Naive thymus-derived CD8-positive, alpha-beta T cell (primary cell): ENCODE measurements around the gene ANGEL2. TPM values are rescaled to one million over a fixed set of nuclear protein-coding genes. Genes with fewer than 3 reads are reported as not detected.
A peak's percentile ranks its signal among the peaks of the same experiment; 100 is the strongest.
"Not testable (repeated sequence)": the region's sequence is repeated elsewhere in the genome, so short reads cannot be mapped to it uniquely, and the experiment has no call there.

ENCODE experiments used
- ATAC-seq, 2 donors: fragments of 150-1000 bp; cut with Tn5 transposase in 1 of 2; sonication (Bioruptor Pico), chemical (Tn5 transposase) in 1 of 2; 1 replicate in 1 of 2; 2 replicates in 1 of 2; pipeline ENCODE4 v1.10.0; 2021; ENCODE audit warnings: mild to moderate bottlenecking in 2 of 2, moderate library complexity in 2 of 2
- POLR2A ChIA-PET: fragments of 350-600 bp; sonication (Branson Sonifier 250); formaldehyde crosslinking; loops from one replicate; lab custom pipeline; 2021; ENCODE audit warnings: antibody characterized with exemption; lab: Charles Lee
- DNase-seq, 10 donors: peaks; one replicate each; pipeline versions ENCODE4 v3.0.0 to v3.0.0-alpha.2; 2020 to 2022
- H3K27ac Mint-ChIP-seq, 10 donors: one replicate each; pipeline ENCODE4 v1.8.0; 2020 to 2022; ENCODE audit warnings: mild to moderate bottlenecking in 10 of 10, mixed read lengths in 10 of 10, moderate library complexity in 4 of 10, inconsistent platforms in 1 of 10
- H3K27me3 Mint-ChIP-seq, 5 donors: one replicate each; pipeline ENCODE4 v1.8.0; 2021 to 2022; ENCODE audit warnings: mixed read lengths in 5 of 5
- H3K36me3 Mint-ChIP-seq, 3 donors: one replicate each; pipeline ENCODE4 v1.8.0; 2020 to 2022; ENCODE audit warnings: mixed read lengths in 3 of 3, mild to moderate bottlenecking in 2 of 3, inconsistent platforms in 1 of 3
- H3K4me1 Mint-ChIP-seq, 4 donors: one replicate each; pipeline ENCODE4 v1.8.0; 2021 to 2022; ENCODE audit warnings: mixed read lengths in 4 of 4
- H3K4me3 Mint-ChIP-seq, 10 donors: one replicate each; pipeline ENCODE4 v1.8.0; 2020 to 2022; ENCODE audit warnings: mild to moderate bottlenecking in 10 of 10, mixed read lengths in 10 of 10, moderate library complexity in 6 of 10, inconsistent platforms in 1 of 10
- H3K9me3 Mint-ChIP-seq, 9 donors: one replicate each; pipeline ENCODE4 v1.8.0; 2020 to 2022; ENCODE audit warnings: mixed read lengths in 9 of 9, mild to moderate bottlenecking in 3 of 9, inconsistent platforms in 1 of 9, moderate library complexity in 1 of 9
- polyA plus RNA-seq, 3 donors: library from polyadenylated mRNA; unstranded; fragments of 300-500 nt; fragmentation: Illumina TruSeq; gene quantifications; one replicate each; pipeline ENCODE4 v1.2.3, GENCODE V29; 2021
- total RNA-seq, 8 experiments: library from RNA in 2 of 8; stranded (reverse) in 2 of 8; gene quantifications; one replicate each; pipeline ENCODE4 v1.2.3 and lab custom pipeline; 2021 to 2026

ANGEL2 gene
- total and polyA plus RNA-seq, 5 experiments from 2014 or later, result 18.5 to 98.5 (median 28.1) TPM

DNA sequence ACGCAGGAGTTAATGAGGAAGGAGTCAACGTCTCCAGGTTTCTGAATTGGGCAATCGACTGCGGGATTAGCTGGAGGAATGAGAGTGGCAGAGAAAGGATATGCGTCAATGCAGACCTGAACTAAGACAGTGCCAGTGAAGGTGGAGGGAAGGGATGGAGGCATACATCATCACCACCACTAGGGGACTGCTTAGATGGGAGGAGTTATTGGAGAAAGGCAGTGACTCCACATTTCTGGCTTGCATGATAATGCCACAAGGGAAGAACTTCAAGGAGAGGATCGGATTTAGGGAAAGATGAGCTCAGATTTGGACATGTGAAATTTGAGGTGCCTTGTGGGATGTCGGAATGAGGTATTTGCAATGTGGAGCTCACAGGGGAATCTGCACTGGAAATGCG, 47.9 kb downstream of the ANGEL2 start:
- POLR2A ChIA-PET, result no interaction called here
- H3K36me3 Mint-ChIP-seq, result no peaks in the 10 kb centered on the region
- H3K9me3 Mint-ChIP-seq, result no peaks in the 10 kb centered on the region
- DNase-seq (no peak), ATAC-seq (peak in 1 of 2 donors; percentile 37)
- no peak overlapping the region for H3K27ac Mint-ChIP-seq
- H3K27me3 Mint-ChIP-seq, result peaks cover 9 to 32% (median 25%) of the 10 kb centered on the region in 5 donors
- no peaks in the 10 kb centered on the region for H3K4me1 Mint-ChIP-seq
- H3K4me3 Mint-ChIP-seq, result no peak overlapping the region

- Mint-ChIP-seq H3K9me3 (no peaks in the 10 kb centered on the region), H3K4me1 (no peaks in the 10 kb centered on the region), H3K4me3 (no peak overlapping the region), H3K36me3 (no peaks in the 10 kb centered on the region), H3K27me3 (peaks cover 9 to 38% (median 29%) of the 10 kb centered on the region in 5 donors), H3K27ac (no peak overlapping the region)
- no peak for DNase-seq
- POLR2A ChIA-PET, result no interaction called here
- ATAC-seq, result no peak
Observed at GRCh38 chr1:212966616-212967015, 49.1 kb downstream of the ANGEL2 start.

- H3K4me3 Mint-ChIP-seq, H3K9me3 Mint-ChIP-seq, H3K27ac Mint-ChIP-seq, DNase-seq, H3K4me1 Mint-ChIP-seq, POLR2A ChIA-PET, ATAC-seq, H3K36me3 Mint-ChIP-seq: not testable (repeated sequence)
- peaks cover 8 to 43% (median 30%) of the 10 kb centered on the region in 5 donors for H3K27me3 Mint-ChIP-seq
Observed at GRCh38 chr1:212964993-212965392, 50.7 kb downstream of the ANGEL2 start.

- no peak overlapping the region for H3K27ac Mint-ChIP-seq
- POLR2A ChIA-PET, result no interaction called here
- H3K36me3 Mint-ChIP-seq, result no peaks in the 10 kb centered on the region
- no peaks in the 10 kb centered on the region for H3K4me1 Mint-ChIP-seq
- no peak for ATAC-seq
- peaks cover 6 to 41% (median 34%) of the 10 kb centered on the region in 5 donors for H3K27me3 Mint-ChIP-seq
- no peak for DNase-seq
- H3K4me3 Mint-ChIP-seq, result no peak overlapping the region
- H3K9me3 Mint-ChIP-seq, result no peaks in the 10 kb centered on the region
Observed at GRCh38 chr1:212964102-212964501, 51.6 kb downstream of the ANGEL2 start.

GRCh38 chr1:212962509-212962908, 53.2 kb downstream of the ANGEL2 start:
- Mint-ChIP-seq H3K4me1 (no peaks in the 10 kb centered on the region), H3K9me3 (no peaks in the 10 kb centered on the region), H3K27me3 (peaks cover 5 to 38% (median 32%) of the 10 kb centered on the region in 5 donors), H3K27ac (no peak overlapping the region), H3K36me3 (no peaks in the 10 kb centered on the region), H3K4me3 (no peak overlapping the region)
- POLR2A ChIA-PET, result no interaction called here
- ATAC-seq (no peak), DNase-seq (no peak)

DNA sequence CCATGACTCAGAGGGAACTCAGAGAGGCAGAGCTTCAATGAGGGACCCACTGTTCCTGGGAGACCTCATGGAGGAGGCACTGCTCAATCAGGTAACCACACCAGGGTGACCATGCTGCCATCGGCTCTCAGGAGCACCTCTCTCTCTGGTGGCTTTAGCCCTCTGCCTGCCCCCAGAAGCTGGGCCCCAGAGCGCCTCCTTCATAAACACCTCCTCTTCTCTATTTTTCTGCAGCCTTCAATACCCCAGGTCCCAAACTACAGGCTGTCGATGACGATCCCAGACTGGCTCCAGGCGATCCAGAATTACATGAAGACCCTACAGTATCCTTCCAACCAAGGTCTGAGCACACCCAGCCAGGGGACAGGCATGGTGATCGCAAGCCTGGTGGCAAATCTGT, 54.7 kb downstream of the ANGEL2 start:
- ATAC-seq, result no peak

DNA sequence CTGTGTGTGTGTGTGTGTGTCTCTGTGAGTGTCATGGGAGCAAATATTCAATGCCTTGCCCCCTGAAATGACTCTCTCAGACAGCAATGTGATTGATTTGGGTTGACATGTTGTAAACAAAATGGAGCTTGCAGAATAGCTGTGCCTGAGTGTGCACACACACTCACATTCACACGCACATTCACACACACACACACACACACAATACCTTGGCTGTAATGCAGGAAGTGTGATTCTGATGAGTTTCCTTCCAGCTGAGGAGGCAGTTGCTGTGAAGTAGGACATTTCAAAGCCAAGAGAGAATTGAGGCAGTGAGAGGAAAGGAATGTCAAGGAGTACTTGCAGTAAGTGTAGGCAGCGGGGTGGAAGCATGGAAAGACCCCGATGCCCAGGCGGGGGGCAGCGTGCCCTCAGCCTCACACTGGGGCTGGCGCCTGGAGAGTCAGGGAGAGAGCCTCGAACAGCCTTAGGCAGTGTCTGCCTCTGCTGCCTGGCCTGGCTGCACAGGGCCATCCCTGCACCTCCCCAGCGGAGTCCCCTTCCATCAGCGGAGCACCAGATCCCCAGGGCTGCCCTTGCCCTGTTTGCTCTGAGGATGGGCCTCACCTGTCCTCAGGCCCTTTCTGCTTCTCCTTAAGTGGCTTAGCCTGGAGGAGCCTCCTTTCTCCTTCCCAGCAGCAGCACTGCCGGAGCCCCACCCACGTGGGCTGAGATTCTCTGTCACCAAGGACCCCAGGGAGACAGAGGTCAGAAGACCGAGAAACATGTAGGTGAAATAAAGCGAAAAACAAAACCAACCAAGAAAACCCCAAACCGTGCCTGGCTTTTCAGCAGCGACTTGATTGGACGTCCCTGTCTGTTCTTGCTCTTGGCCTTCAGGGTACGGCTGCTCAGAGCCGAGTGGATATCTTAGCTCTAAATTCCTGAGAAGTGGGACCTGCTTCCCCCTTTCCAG, 56.1 kb downstream of the ANGEL2 start:
- Mint-ChIP-seq H3K27me3 (peaks cover 4 to 43% (median 30%) of the 10 kb centered on the region in 5 donors), H3K27ac (no peak overlapping the region), H3K4me1 (no peaks in the 10 kb centered on the region), H3K4me3 (no peak overlapping the region), H3K36me3 (no peaks in the 10 kb centered on the region), H3K9me3 (no peaks in the 10 kb centered on the region)
- ATAC-seq (no peak), DNase-seq (no peak)
- POLR2A ChIA-PET, result no interaction called here

More for the DNA sequence above, 54.7 kb downstream of the ANGEL2 start:
- Mint-ChIP-seq H3K36me3 (no peaks in the 10 kb centered on the region), H3K4me3 (no peak overlapping the region), H3K9me3 (no peaks in the 10 kb centered on the region), H3K27me3 (peaks cover 4 to 35% (median 24%) of the 10 kb centered on the region in 5 donors), H3K27ac (no peak overlapping the region), H3K4me1 (no peaks in the 10 kb centered on the region)
- DNase-seq, result no peak
- POLR2A ChIA-PET, result no interaction called here

- peaks cover 8 to 56% (median 44%) of the 10 kb centered on the region in 5 donors for H3K27me3 Mint-ChIP-seq
- H3K4me3 Mint-ChIP-seq, result no peak overlapping the region
- ATAC-seq, result no peak
- no peaks in the 10 kb centered on the region for H3K4me1 Mint-ChIP-seq
- no peaks in the 10 kb centered on the region for H3K9me3 Mint-ChIP-seq
- POLR2A ChIA-PET, result no interaction called here
- H3K27ac Mint-ChIP-seq, result no peak overlapping the region
- no peaks in the 10 kb centered on the region for H3K36me3 Mint-ChIP-seq
- no peak for DNase-seq
Observed at GRCh38 chr1:212958175-212958574, 57.5 kb downstream of the ANGEL2 start.

DNA sequence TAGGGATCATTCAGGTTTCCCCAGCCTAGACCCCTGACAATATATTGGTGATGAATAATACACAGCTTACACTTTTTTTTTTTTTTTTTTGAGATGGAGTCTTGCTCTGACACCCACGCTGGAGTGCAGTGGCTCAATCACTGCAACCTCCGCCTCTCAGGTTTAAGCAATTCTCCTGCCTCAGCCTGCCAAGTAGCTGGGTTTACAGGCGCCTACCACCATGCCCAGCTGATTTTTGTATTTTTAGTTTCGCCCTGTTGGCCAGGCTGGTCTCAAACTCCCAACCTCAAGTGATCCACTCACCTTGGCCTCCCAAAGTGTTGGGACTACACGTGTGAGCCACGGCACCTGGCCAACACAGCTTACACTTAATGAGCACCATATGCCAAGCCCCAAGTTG, 58.1 kb downstream of the ANGEL2 start:
- no peaks in the 10 kb centered on the region for H3K36me3 Mint-ChIP-seq
- no peak overlapping the region for H3K4me3 Mint-ChIP-seq
- no peak overlapping the region for H3K27ac Mint-ChIP-seq
- H3K9me3 Mint-ChIP-seq, result no peaks in the 10 kb centered on the region
- H3K4me1 Mint-ChIP-seq, result no peaks in the 10 kb centered on the region
- no peak for ATAC-seq
- H3K27me3 Mint-ChIP-seq, result peaks cover 14 to 56% (median 50%) of the 10 kb centered on the region in 5 donors
- POLR2A ChIA-PET, result interaction anchor here (0.7 kb wide), 1 partner anchor 195 kb away, joined by 3 read pairs; no protein-coding TSS in a partner anchor
- no peak for DNase-seq

GRCh38 chr1:212955961-212956620, 59.6 kb downstream of the ANGEL2 start:
- Mint-ChIP-seq H3K4me3 (no peak overlapping the region), H3K27me3 (peaks cover 23 to 60% (median 52%) of the 10 kb centered on the region in 5 donors), H3K4me1 (peaks cover 0 to 7% (median 4%) of the 10 kb centered on the region in 4 donors), H3K27ac (no peak overlapping the region), H3K9me3 (no peaks in the 10 kb centered on the region), H3K36me3 (no peaks in the 10 kb centered on the region)
- ATAC-seq, result no peak
- POLR2A ChIA-PET, result no interaction called here
- no peak for DNase-seq

GRCh38 chr1:212955098-212955497, 60.6 kb downstream of the ANGEL2 start:
- no peaks in the 10 kb centered on the region for H3K9me3 Mint-ChIP-seq
- peaks cover 3 to 11% (median 9%) of the 10 kb centered on the region in 4 donors for H3K4me1 Mint-ChIP-seq
- no peak for ATAC-seq
- no peaks in the 10 kb centered on the region for H3K36me3 Mint-ChIP-seq
- no peak overlapping the region for H3K27ac Mint-ChIP-seq
- POLR2A ChIA-PET, result no interaction called here
- DNase-seq, result no peak
- peaks cover 24 to 67% (median 59%) of the 10 kb centered on the region in 5 donors for H3K27me3 Mint-ChIP-seq
- H3K4me3 Mint-ChIP-seq, result no peak overlapping the region

GRCh38 chr1:212954514-212954913, 61.2 kb downstream of the ANGEL2 start:
- POLR2A ChIA-PET, result no interaction called here
- H3K36me3 Mint-ChIP-seq, result no peaks in the 10 kb centered on the region
- no peak for DNase-seq
- no peak for ATAC-seq
- no peaks in the 10 kb centered on the region for H3K9me3 Mint-ChIP-seq
- no peak overlapping the region for H3K4me3 Mint-ChIP-seq
- peaks cover 3 to 13% (median 11%) of the 10 kb centered on the region in 4 donors for H3K4me1 Mint-ChIP-seq
- no peak overlapping the region for H3K27ac Mint-ChIP-seq
- peaks cover 25 to 73% (median 62%) of the 10 kb centered on the region in 5 donors for H3K27me3 Mint-ChIP-seq

- no peak for ATAC-seq
- POLR2A ChIA-PET, result no interaction called here
- peaks cover 3 to 13% (median 11%) of the 10 kb centered on the region in 4 donors for H3K4me1 Mint-ChIP-seq
- H3K4me3 Mint-ChIP-seq, result peak overlapping the region in 2 of 10 donors; percentile 9 to 15
- no peak for DNase-seq
- peaks cover 0 to 6% (median 0%) of the 10 kb centered on the region in 9 donors for H3K9me3 Mint-ChIP-seq
- peaks cover 30 to 70% (median 64%) of the 10 kb centered on the region in 5 donors for H3K27me3 Mint-ChIP-seq
- H3K27ac Mint-ChIP-seq, result no peak overlapping the region
- H3K36me3 Mint-ChIP-seq, result no peaks in the 10 kb centered on the region
Observed at GRCh38 chr1:212953321-212953720, 62.3 kb downstream of the ANGEL2 start.
